Trophoblast cell (in vitro differentiated cells and primary cell): ENCODE results near the gene HDAC7.

ENCODE experiments used
- DNase-seq, 2 donors: peaks; one replicate each; pipeline ENCODE4 v3.0.0-alpha.2; 2016
- H2AFZ ChIP-seq: 2 replicates; pipeline ENCODE4 v1.6.1; 2013; ENCODE audit warnings: low read length, moderate library complexity, mild to moderate bottlenecking; ENCODE audit not compliant: insufficient read depth, poor library complexity
- H2AK5ac ChIP-seq: 2 replicates; pipeline ENCODE4 v1.6.1; 2013; ENCODE audit warnings: mild to moderate bottlenecking, low read length
- H2BK120ac ChIP-seq: 2 replicates; pipeline ENCODE4 v1.6.1; 2013; ENCODE audit warnings: low read length, mild to moderate bottlenecking, moderate library complexity; ENCODE audit not compliant: insufficient read depth, poor library complexity
- H2BK12ac ChIP-seq: 2 replicates; pipeline ENCODE4 v1.6.1; 2013; ENCODE audit warnings: mild to moderate bottlenecking, low read length, moderate library complexity
- H2BK5ac ChIP-seq: 2 replicates; pipeline ENCODE4 v1.6.1; 2013; ENCODE audit warnings: low read length, low read depth, moderate library complexity, mild to moderate bottlenecking; ENCODE audit not compliant: poor library complexity
- H3K14ac ChIP-seq: 2 replicates; pipeline ENCODE4 v1.6.1; 2013; ENCODE audit warnings: mild to moderate bottlenecking, low read length
- H3K18ac ChIP-seq: 2 replicates; pipeline ENCODE4 v1.6.1; 2013; ENCODE audit warnings: mild to moderate bottlenecking, low read length
- H3K23ac ChIP-seq: 2 replicates; pipeline ENCODE4 v1.6.1; 2013; ENCODE audit warnings: low read length
- H3K27ac ChIP-seq: 2 replicates; pipeline ENCODE4 v1.5.1; 2013; ENCODE audit warnings: low read depth, mild to moderate bottlenecking, inconsistent platforms, low read length, moderate library complexity
- H3K27me3 ChIP-seq: 2 replicates; pipeline ENCODE4 v1.6.1; 2013; ENCODE audit warnings: inconsistent platforms, mild to moderate bottlenecking, low read length, moderate library complexity; ENCODE audit not compliant: insufficient read depth
- H3K36me3 ChIP-seq, 2 experiments: 1 replicate in 1 of 2; 2 replicates in 1 of 2; pipeline ENCODE4 v1.6.1; 2013; ENCODE audit warnings: low read length in 2 of 2, mild to moderate bottlenecking in 2 of 2, moderate library complexity in 1 of 2; ENCODE audit not compliant: insufficient read depth in 2 of 2, control insufficient read depth in 1 of 2
- H3K4ac ChIP-seq: 2 replicates; pipeline ENCODE4 v1.6.1; 2013; ENCODE audit warnings: low read depth, mild to moderate bottlenecking, low read length, moderate library complexity
- H3K4me1 ChIP-seq, 2 experiments: 1 replicate in 1 of 2; 2 replicates in 1 of 2; pipeline ENCODE4 v1.6.1; 2013; ENCODE audit warnings: low read length in 2 of 2, mild to moderate bottlenecking in 2 of 2, moderate library complexity in 1 of 2; ENCODE audit not compliant: insufficient read depth in 2 of 2, control insufficient read depth in 1 of 2
- H3K4me2 ChIP-seq: 2 replicates; pipeline ENCODE4 v1.6.1; 2013; ENCODE audit warnings: inconsistent platforms, mild to moderate bottlenecking, low read length, moderate library complexity
- H3K4me3 ChIP-seq: 2 replicates; pipeline ENCODE4 v1.5.1; 2013; ENCODE audit warnings: mild to moderate bottlenecking, low read depth, low read length, inconsistent platforms
- H3K79me1 ChIP-seq: one replicate; pipeline ENCODE4 v1.6.1; 2013; ENCODE audit warnings: low read length
- H3K79me2 ChIP-seq: 2 replicates; pipeline ENCODE4 v1.6.1; 2013; ENCODE audit warnings: low read length, mild to moderate bottlenecking; ENCODE audit not compliant: control insufficient read depth, insufficient read depth, poor library complexity
- H3K9ac ChIP-seq: 2 replicates; pipeline ENCODE4 v1.6.1; 2013; ENCODE audit warnings: mild to moderate bottlenecking, low read length
- H3K9me3 ChIP-seq: 2 replicates; pipeline ENCODE4 v1.6.1; 2013; ENCODE audit warnings: low read depth, mild to moderate bottlenecking, control low read depth, inconsistent platforms, low read length; ENCODE audit not compliant: insufficient read depth
- H4K12ac ChIP-seq: 2 replicates; pipeline ENCODE4 v1.6.1; 2013; ENCODE audit warnings: low read depth, mild to moderate bottlenecking, low read length, moderate library complexity
- H4K8ac ChIP-seq: 2 replicates; pipeline ENCODE4 v1.6.1; 2013; ENCODE audit warnings: low read depth, mild to moderate bottlenecking, low read length, moderate library complexity
- H4K91ac ChIP-seq: one replicate; pipeline ENCODE4 v1.6.1; 2013; ENCODE audit warnings: low read depth, mild to moderate bottlenecking, low read length, moderate library complexity
- WGBS: extraction: QIAGEN DNeasy Blood & Tissue Kit; methylation state at CpG from one replicate; pipeline ENCODE4 v1.1.7; 2013; ENCODE audit warnings: missing lambda C conversion rate; ENCODE audit not compliant: insufficient read length, insufficient coverage; ENCODE audit errors: extremely low coverage; 5-methylcytosine and 5-hydroxymethylcytosine counted together

HDAC7 gene

GRCh38 chr12:47862167-47862750 lies 42.6 kb upstream of the HDAC7 start:
- Histone ChIP-seq H3K27ac (no peak overlapping the region), H3K79me2 (no peaks in the 10 kb centered on the region), H2AK5ac (no peak overlapping the region), H3K18ac (no peak overlapping the region), H3K4ac (no peak overlapping the region), H3K9ac (no peak overlapping the region), H2BK120ac (no peak overlapping the region), H2BK5ac (no peak overlapping the region), H3K4me3 (no peak overlapping the region), H2AFZ (no peak overlapping the region), H3K27me3 (no peaks in the 10 kb centered on the region), H3K4me2 (no peak overlapping the region), H3K4me1 (no peaks in the 10 kb centered on the region), H3K9me3 (peaks cover 4% of the 10 kb centered on the region), H3K79me1 (no peaks in the 10 kb centered on the region), H3K14ac (no peak overlapping the region), H3K36me3 (no peaks in the 10 kb centered on the region), H4K91ac (no peak overlapping the region), H3K23ac (no peak overlapping the region), H4K12ac (no peak overlapping the region), H4K8ac (no peak overlapping the region), H2BK12ac (no peak overlapping the region)
- no peak for DNase-seq
- WGBS: no CpG with 5 or more reads among the region's 5 CpGs

- no peaks in the 10 kb centered on the region for H3K27me3 ChIP-seq
- no peak overlapping the region for H2AFZ ChIP-seq
- no CpG with 5 or more reads among the region's 2 CpGs for WGBS
- peaks cover 4% of the 10 kb centered on the region for H3K9me3 ChIP-seq
- no peak overlapping the region for H4K91ac ChIP-seq
- no peak overlapping the region for H3K4ac ChIP-seq
- H4K8ac ChIP-seq: no peak overlapping the region
- no peaks in the 10 kb centered on the region for H3K36me3 ChIP-seq
- no peak overlapping the region for H3K14ac ChIP-seq
- H3K27ac ChIP-seq: no peak overlapping the region
- no peak overlapping the region for H4K12ac ChIP-seq
- no peak overlapping the region for H3K4me3 ChIP-seq
- H2BK5ac ChIP-seq: no peak overlapping the region
- DNase-seq: no peak
- H3K9ac ChIP-seq: no peak overlapping the region
- H3K18ac ChIP-seq: no peak overlapping the region
- H3K4me2 ChIP-seq: no peak overlapping the region
- H3K4me1 ChIP-seq: no peaks in the 10 kb centered on the region
- H3K79me1 ChIP-seq: no peaks in the 10 kb centered on the region
- H2BK120ac ChIP-seq: no peak overlapping the region
- H3K79me2 ChIP-seq: no peaks in the 10 kb centered on the region
- H2BK12ac ChIP-seq: no peak overlapping the region
- H2AK5ac ChIP-seq: no peak overlapping the region
- no peak overlapping the region for H3K23ac ChIP-seq
These were observed 41.2 kb upstream of the HDAC7 start for GRCh38 chr12:47860873-47861272.

- no CpG with 5 or more reads among the region's 7 CpGs for WGBS
- Histone ChIP-seq H2BK12ac (no peak overlapping the region), H3K36me3 (no peaks in the 10 kb centered on the region), H3K27ac (no peak overlapping the region), H3K23ac (no peak overlapping the region), H3K4me2 (no peak overlapping the region), H3K4ac (no peak overlapping the region), H2BK5ac (no peak overlapping the region), H4K91ac (no peak overlapping the region), H3K9ac (no peak overlapping the region), H3K4me1 (no peaks in the 10 kb centered on the region), H3K79me1 (no peaks in the 10 kb centered on the region), H4K12ac (no peak overlapping the region), H3K4me3 (no peak overlapping the region), H2AK5ac (no peak overlapping the region), H3K9me3 (peaks cover 4% of the 10 kb centered on the region), H2BK120ac (no peak overlapping the region), H3K27me3 (no peaks in the 10 kb centered on the region), H2AFZ (no peak overlapping the region), H3K79me2 (no peaks in the 10 kb centered on the region), H3K18ac (no peak overlapping the region), H4K8ac (no peak overlapping the region), H3K14ac (no peak overlapping the region)
- no peak for DNase-seq
These were observed 40.7 kb upstream of the HDAC7 start for GRCh38 chr12:47860279-47860841.

- no peak overlapping the region for H2AK5ac ChIP-seq
- no peak overlapping the region for H3K14ac ChIP-seq
- no peak overlapping the region for H3K9ac ChIP-seq
- H3K9me3 ChIP-seq: peaks cover 4% of the 10 kb centered on the region
- no peak overlapping the region for H3K4me2 ChIP-seq
- H3K4me3 ChIP-seq: no peak overlapping the region
- H3K36me3 ChIP-seq: no peaks in the 10 kb centered on the region
- H4K91ac ChIP-seq: no peak overlapping the region
- DNase-seq: no peak
- no peak overlapping the region for H4K8ac ChIP-seq
- no peak overlapping the region for H3K18ac ChIP-seq
- H3K4me1 ChIP-seq: no peaks in the 10 kb centered on the region
- no peak overlapping the region for H2BK120ac ChIP-seq
- WGBS: no CpG with 5 or more reads among the region's 8 CpGs
- no peaks in the 10 kb centered on the region for H3K79me2 ChIP-seq
- H2BK5ac ChIP-seq: no peak overlapping the region
- no peaks in the 10 kb centered on the region for H3K79me1 ChIP-seq
- H2BK12ac ChIP-seq: no peak overlapping the region
- H3K4ac ChIP-seq: no peak overlapping the region
- no peaks in the 10 kb centered on the region for H3K27me3 ChIP-seq
- no peak overlapping the region for H3K23ac ChIP-seq
- H4K12ac ChIP-seq: no peak overlapping the region
- H3K27ac ChIP-seq: no peak overlapping the region
- H2AFZ ChIP-seq: no peak overlapping the region
These were observed 39.0 kb upstream of the HDAC7 start for GRCh38 chr12:47858511-47859266.
